ENCODE measurements around the gene SORCS2. TPM values are rescaled to one million over a fixed set of nuclear protein-coding genes. Genes with fewer than 3 reads are reported as not detected.

SORCS2 gene
- polyA plus RNA-seq, 1 donor (not counting 4 experiments of a cell fraction or from before 2014, with no cell fraction given) = 0.09 TPM

- no peaks in the 10 kb centered on the region for H4K20me1 ChIP-seq (ENCODE audit: control insufficient read depth, extremely low read depth, insufficient read depth, low read length)
- H2AFZ ChIP-seq (ENCODE audit: control insufficient read depth, low read length) = no peak overlapping the region
- H3K9me1 ChIP-seq (ENCODE audit: control insufficient read depth, extremely low read depth, insufficient read depth, low read length) = no peaks in the 10 kb centered on the region
- FAIRE-seq = no peak
- TF ChIP-seq EZH2 (IDR thresholded peaks at IDR 0.05; ENCODE audit: low read length) = no peak
- TF ChIP-seq CTCF (optimal IDR thresholded peaks at IDR 0.05 in 1 of 3, IDR thresholded peaks at IDR 0.05 in 1 of 3, conservative IDR thresholded peaks at IDR 0.05 in 1 of 3; ENCODE audit: extremely low read depth in 1 of 3, insufficient read depth in 2 of 3, low read length in 3 of 3) = no peak
- no peak overlapping the region for H3K4me3 ChIP-seq (ENCODE audit: control insufficient read depth in 2 of 3, extremely low read depth in 1 of 3, insufficient read depth in 2 of 3, low read depth in 1 of 3, low read length in 3 of 3)
- H3K9me3 ChIP-seq (ENCODE audit: control insufficient read depth, low read depth, low read length) = no peaks in the 10 kb centered on the region
- no peak overlapping the region for H3K9ac ChIP-seq (ENCODE audit: control insufficient read depth, extremely low read depth, insufficient read depth, low read length)
- H3K4me2 ChIP-seq (ENCODE audit: control insufficient read depth, extremely low read depth, insufficient read depth, low read depth, low read length) = no peak overlapping the region
- H3K27ac ChIP-seq (ENCODE audit: control insufficient read depth, insufficient read depth, low read length) = no peak overlapping the region
- H3K79me2 ChIP-seq (ENCODE audit: control insufficient read depth, insufficient read depth, low read length) = no peaks in the 10 kb centered on the region
- H3K4me1 ChIP-seq (ENCODE audit: control insufficient read depth, extremely low read depth, insufficient read depth, low read length) = peaks cover 4% of the 10 kb centered on the region
- no peak for DNase-seq (ENCODE audit: low read depth, low spot score)
- no peaks in the 10 kb centered on the region for H3K27me3 ChIP-seq (ENCODE audit: control insufficient read depth, extremely low read depth, insufficient read depth, low read length)
- dilution Hi-C loops (cut with MboI; ENCODE audit: extremely low pct_ligation_motif_present, low sequenced_read_pairs) = no loop called here
- no peaks in the 10 kb centered on the region for H3K36me3 ChIP-seq (ENCODE audit: control insufficient read depth in 2 of 2, extremely low read depth in 1 of 2, insufficient read depth in 2 of 2, low read length in 2 of 2)
Observed at GRCh38 chr4:7165874-7166201, 26.5 kb upstream of the SORCS2 start.

GRCh38 chr4:7166237-7166636 lies 26.1 kb upstream of the SORCS2 start:
- TF ChIP-seq CTCF (optimal IDR thresholded peaks at IDR 0.05 in 1 of 3, IDR thresholded peaks at IDR 0.05 in 1 of 3, conservative IDR thresholded peaks at IDR 0.05 in 1 of 3; ENCODE audit: extremely low read depth in 1 of 3, insufficient read depth in 2 of 3, low read length in 3 of 3) (no peak), EZH2 (IDR thresholded peaks at IDR 0.05; ENCODE audit: low read length) (no peak)
- peaks cover 4% of the 10 kb centered on the region for H3K4me1 ChIP-seq (ENCODE audit: control insufficient read depth, extremely low read depth, insufficient read depth, low read length)
- H3K9me1 ChIP-seq (ENCODE audit: control insufficient read depth, extremely low read depth, insufficient read depth, low read length) = no peaks in the 10 kb centered on the region
- H3K9me3 ChIP-seq (ENCODE audit: control insufficient read depth, low read depth, low read length) = no peaks in the 10 kb centered on the region
- dilution Hi-C loops (cut with MboI; ENCODE audit: extremely low pct_ligation_motif_present, low sequenced_read_pairs) = no loop called here
- H3K79me2 ChIP-seq (ENCODE audit: control insufficient read depth, insufficient read depth, low read length) = no peaks in the 10 kb centered on the region
- H3K4me2 ChIP-seq (ENCODE audit: control insufficient read depth, extremely low read depth, insufficient read depth, low read depth, low read length) = no peak overlapping the region
- FAIRE-seq = no peak
- H4K20me1 ChIP-seq (ENCODE audit: control insufficient read depth, extremely low read depth, insufficient read depth, low read length) = no peaks in the 10 kb centered on the region
- H3K9ac ChIP-seq (ENCODE audit: control insufficient read depth, extremely low read depth, insufficient read depth, low read length) = no peak overlapping the region
- H3K27me3 ChIP-seq (ENCODE audit: control insufficient read depth, extremely low read depth, insufficient read depth, low read length) = no peaks in the 10 kb centered on the region
- no peak overlapping the region for H2AFZ ChIP-seq (ENCODE audit: control insufficient read depth, low read length)
- DNase-seq (ENCODE audit: low read depth, low spot score) = no peak
- no peak overlapping the region for H3K4me3 ChIP-seq (ENCODE audit: control insufficient read depth in 2 of 3, extremely low read depth in 1 of 3, insufficient read depth in 2 of 3, low read depth in 1 of 3, low read length in 3 of 3)
- H3K36me3 ChIP-seq (ENCODE audit: control insufficient read depth in 2 of 2, extremely low read depth in 1 of 2, insufficient read depth in 2 of 2, low read length in 2 of 2) = no peaks in the 10 kb centered on the region
- H3K27ac ChIP-seq (ENCODE audit: control insufficient read depth, insufficient read depth, low read length) = no peak overlapping the region

Data from keratinocyte (primary cell).